Fibroblast of lung (primary cell): Measurements from ENCODE around the gene ONECUT3. TPM values are rescaled to one million over a fixed set of nuclear protein-coding genes. Genes with fewer than 3 reads are reported as not detected.

ENCODE experiments used
- DNase-seq, 2 donors: peaks; one replicate each; pipeline versions ENCODE4 v3.0.0 to v3.0.0-alpha.2; 2010; ENCODE audit warnings: low read depth in 2 of 2
- H2AFZ ChIP-seq: 2 replicates; pipeline ENCODE4 v1.5.1; 2012; ENCODE audit warnings: low read length, control low read depth, inconsistent platforms
- H3K27ac ChIP-seq: 2 replicates; pipeline ENCODE4 v1.5.1; 2011; ENCODE audit warnings: low read length, control low read depth; ENCODE audit not compliant: insufficient read depth
- H3K27me3 ChIP-seq: 2 replicates; pipeline ENCODE4 v1.5.1; 2011; ENCODE audit warnings: mild to moderate bottlenecking, low read length; ENCODE audit not compliant: control insufficient read depth, insufficient read depth
- H3K36me3 ChIP-seq: 2 replicates; pipeline ENCODE4 v1.5.1; 2011; ENCODE audit warnings: low read length; ENCODE audit not compliant: control insufficient read depth, insufficient read depth
- H3K4me1 ChIP-seq: 2 replicates; pipeline ENCODE4 v1.5.1; 2011; ENCODE audit warnings: low read length; ENCODE audit not compliant: control insufficient read depth, insufficient read depth; ENCODE audit errors: extremely low read depth
- H3K4me2 ChIP-seq: 2 replicates; pipeline ENCODE4 v1.5.1; 2011; ENCODE audit warnings: low read length, control low read depth; ENCODE audit not compliant: insufficient read depth; ENCODE audit errors: extremely low read depth
- H3K4me3 ChIP-seq, 4 experiments: fragments of 200-600 bp in 1 of 4; sonication (generic) in 1 of 4; replicated peaks in 1 of 4; 2 replicates each; pipeline ENCODE4 v1.5.1; 2011 to 2016; ENCODE audit warnings: low read length in 4 of 4, low read depth in 3 of 4, mild to moderate bottlenecking in 3 of 4, control low read depth in 2 of 4, inconsistent platforms in 1 of 4, mixed read lengths in 1 of 4; ENCODE audit not compliant: insufficient read depth in 1 of 4; ENCODE audit errors: control extremely low read depth in 1 of 4
- H3K79me2 ChIP-seq: 2 replicates; pipeline ENCODE4 v1.5.1; 2012; ENCODE audit warnings: mild to moderate bottlenecking, low read length, inconsistent platforms; ENCODE audit not compliant: control insufficient read depth, insufficient read depth
- H3K9ac ChIP-seq: 2 replicates; pipeline ENCODE4 v1.5.1; 2011; ENCODE audit warnings: mild to moderate bottlenecking, low read length, control low read depth; ENCODE audit not compliant: insufficient read depth
- H3K9me3 ChIP-seq: 2 replicates; pipeline ENCODE4 v1.5.1; 2012; ENCODE audit warnings: low read depth, low read length; ENCODE audit not compliant: control insufficient read depth, insufficient read depth
- H4K20me1 ChIP-seq: 2 replicates; pipeline ENCODE4 v1.5.1; 2011; ENCODE audit warnings: low read length; ENCODE audit not compliant: control insufficient read depth, insufficient read depth; ENCODE audit errors: extremely low read depth
- CTCF ChIP-seq, 2 donors: IDR thresholded peaks in 1 of 2; conservative IDR thresholded peaks in 1 of 2; 1 replicate in 1 of 2; 2 replicates in 1 of 2; pipeline ENCODE4 v1.5.1; 2011 to 2012; ENCODE audit warnings: low read length in 2 of 2, control low read depth in 1 of 2, inconsistent platforms in 1 of 2, low read depth in 1 of 2, mild to moderate bottlenecking in 1 of 2
- EZH2 ChIP-seq: IDR thresholded peaks from 2 replicates; pipeline ENCODE4 v1.5.1; 2012; ENCODE audit warnings: low read length, control low read depth, mild to moderate bottlenecking; ENCODE audit errors: missing control alignments
- polyA plus RNA-seq, 2 donors: library from polyadenylated mRNA; depleted of rRNA in 1 of 2; stranded (reverse) in 1 of 2; unstranded in 1 of 2; fragments of >200 nt; gene quantifications; 2 replicates each; pipeline ENCODE4 v1.2.1, GENCODE V29; 2011 to 2012; ENCODE audit warnings: missing spikeins in 1 of 2
- total RNA-seq: library from RNA; depleted of rRNA; stranded (reverse); fragments of >200 nt; gene quantifications from 2 replicates; pipeline ENCODE4 v1.2.1, GENCODE V29; 2014

Gene ONECUT3
- total and polyA plus RNA-seq, 2 donors (not counting 1 experiment from before 2014, with no cell fraction given): not detected

- no peak overlapping the region for H2AFZ ChIP-seq
- H3K4me1 ChIP-seq: peaks cover 11% of the 10 kb centered on the region
- TF ChIP-seq EZH2 (peak; percentile 85), CTCF (conservative IDR thresholded peaks at IDR 0.05 in 1 of 2, IDR thresholded peaks at IDR 0.05 in 1 of 2; ENCODE audit: low read depth in 1 of 2, low read length in 2 of 2) (no peak)
- H3K4me3 ChIP-seq: no peak overlapping the region
- H3K36me3 ChIP-seq: no peaks in the 10 kb centered on the region
- no peaks in the 10 kb centered on the region for H3K79me2 ChIP-seq
- H3K9me3 ChIP-seq: no peaks in the 10 kb centered on the region
- H3K9ac ChIP-seq: no peak overlapping the region
- peaks cover 47% of the 10 kb centered on the region for H3K27me3 ChIP-seq
- peak overlapping the region; percentile 13 for H3K4me2 ChIP-seq
- no peak for DNase-seq
- H3K27ac ChIP-seq: no peak overlapping the region
- no peaks in the 10 kb centered on the region for H4K20me1 ChIP-seq
Observed at GRCh38 chr19:1749373-1750342, 3.6 kb upstream of the ONECUT3 start.

- no peak overlapping the region for H3K27ac ChIP-seq
- H4K20me1 ChIP-seq: no peaks in the 10 kb centered on the region
- no peak for DNase-seq
- H3K4me3 ChIP-seq: no peak overlapping the region
- no peak overlapping the region for H3K9ac ChIP-seq
- H3K36me3 ChIP-seq: no peaks in the 10 kb centered on the region
- no peak for TF ChIP-seq EZH2
- no peak for TF ChIP-seq CTCF (conservative IDR thresholded peaks at IDR 0.05 in 1 of 2, IDR thresholded peaks at IDR 0.05 in 1 of 2; ENCODE audit: low read depth in 1 of 2, low read length in 2 of 2)
- no peak overlapping the region for H3K4me2 ChIP-seq
- no peaks in the 10 kb centered on the region for H3K9me3 ChIP-seq
- H3K79me2 ChIP-seq: no peaks in the 10 kb centered on the region
- H3K27me3 ChIP-seq: peaks cover 53% of the 10 kb centered on the region
- H3K4me1 ChIP-seq: peaks cover 11% of the 10 kb centered on the region
- no peak overlapping the region for H2AFZ ChIP-seq
Observed at GRCh38 chr19:1750343-1751021, 2.8 kb upstream of the ONECUT3 start.

GRCh38 chr19:1751367-1752008 lies 1.8 kb upstream of the ONECUT3 start:
- Histone ChIP-seq H3K79me2 (no peaks in the 10 kb centered on the region), H3K9me3 (no peaks in the 10 kb centered on the region), H3K9ac (no peak overlapping the region), H3K27ac (no peak overlapping the region), H3K36me3 (no peaks in the 10 kb centered on the region), H2AFZ (no peak overlapping the region), H3K4me1 (peaks cover 11% of the 10 kb centered on the region), H3K4me3 (no peak overlapping the region), H3K4me2 (no peak overlapping the region), H3K27me3 (peaks cover 62% of the 10 kb centered on the region), H4K20me1 (no peaks in the 10 kb centered on the region)
- DNase-seq: no peak
- no peak for TF ChIP-seq CTCF (conservative IDR thresholded peaks at IDR 0.05 in 1 of 2, IDR thresholded peaks at IDR 0.05 in 1 of 2; ENCODE audit: low read depth in 1 of 2, low read length in 2 of 2)
- no peak for TF ChIP-seq EZH2
